Mucosa of stomach (tissue), 1 donor: ENCODE measurements around the gene TIMM10B.

Experiments used
- H3K27me3 ChIP-seq: one replicate; pipeline ENCODE4 v1.7.0; 2013; ENCODE audit warnings: mild to moderate bottlenecking, low read length; ENCODE audit not compliant: control insufficient read depth, insufficient read depth
- H3K36me3 ChIP-seq: one replicate; pipeline ENCODE4 v1.7.0; 2013; ENCODE audit warnings: low read length; ENCODE audit not compliant: control insufficient read depth, insufficient read depth
- H3K4me1 ChIP-seq: one replicate; pipeline ENCODE4 v1.7.0; 2013; ENCODE audit warnings: mild to moderate bottlenecking, low read length; ENCODE audit not compliant: control insufficient read depth, insufficient read depth
- H3K4me3 ChIP-seq: one replicate; pipeline ENCODE4 v1.7.0; 2013; ENCODE audit warnings: low read length
- H3K9ac ChIP-seq: one replicate; pipeline ENCODE4 v1.7.0; 2013; ENCODE audit warnings: mild to moderate bottlenecking, low read length, moderate library complexity
- H3K9me3 ChIP-seq: one replicate; pipeline ENCODE4 v1.7.0; 2013; ENCODE audit warnings: mild to moderate bottlenecking, low read length, moderate library complexity; ENCODE audit not compliant: control insufficient read depth
- donor health status: Pancreatic carcinoma.

The TIMM10B gene

DNA sequence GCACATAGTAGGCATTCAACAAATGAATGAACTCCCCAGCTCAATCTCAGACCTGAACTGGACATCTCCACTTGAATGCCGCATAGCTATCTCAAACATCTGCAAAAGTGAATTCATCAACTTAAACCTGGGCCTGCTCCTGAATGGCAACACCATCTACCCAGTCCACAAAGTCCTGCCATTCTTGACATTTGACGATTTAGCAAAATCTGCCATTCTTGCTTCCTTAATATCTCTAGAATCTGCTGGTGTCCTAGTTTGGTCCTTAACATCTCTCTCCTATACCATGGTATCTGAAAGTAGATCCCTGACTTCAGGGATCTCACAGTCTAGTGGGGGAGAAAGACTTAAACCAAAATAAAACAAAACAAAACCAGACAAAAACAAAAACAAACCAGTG is 28.1 kb upstream of the TIMM10B start:
- Histone ChIP-seq H3K4me3 (no peak overlapping the region), H3K27me3 (no peaks in the 10 kb centered on the region), H3K4me1 (no peaks in the 10 kb centered on the region), H3K36me3 (peaks cover 11% of the 10 kb centered on the region), H3K9ac (no peak overlapping the region), H3K9me3 (no peaks in the 10 kb centered on the region)

DNA sequence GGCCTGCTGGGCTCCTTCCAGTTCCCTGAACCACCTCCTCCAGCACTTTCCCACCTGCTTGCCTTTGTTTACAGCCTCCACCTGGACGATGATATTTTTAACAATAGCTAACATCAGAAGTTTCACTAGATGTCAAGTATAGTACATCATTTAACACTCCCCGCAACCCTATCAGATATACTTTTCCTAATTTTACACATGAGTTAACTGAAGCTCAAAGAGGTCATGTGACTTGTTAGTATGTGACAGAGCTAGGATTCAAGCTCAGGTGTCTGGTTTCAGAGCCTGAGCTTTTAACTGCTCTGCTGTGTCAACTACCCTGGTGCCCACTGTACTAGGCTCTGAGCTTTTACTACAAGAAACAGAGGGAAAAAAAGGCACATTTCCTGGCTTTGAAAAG is 26.2 kb upstream of the TIMM10B start:
- Histone ChIP-seq H3K36me3 (peaks cover 6% of the 10 kb centered on the region), H3K9ac (no peak overlapping the region), H3K9me3 (no peaks in the 10 kb centered on the region), H3K4me1 (no peaks in the 10 kb centered on the region), H3K27me3 (no peaks in the 10 kb centered on the region), H3K4me3 (no peak overlapping the region)

DNA sequence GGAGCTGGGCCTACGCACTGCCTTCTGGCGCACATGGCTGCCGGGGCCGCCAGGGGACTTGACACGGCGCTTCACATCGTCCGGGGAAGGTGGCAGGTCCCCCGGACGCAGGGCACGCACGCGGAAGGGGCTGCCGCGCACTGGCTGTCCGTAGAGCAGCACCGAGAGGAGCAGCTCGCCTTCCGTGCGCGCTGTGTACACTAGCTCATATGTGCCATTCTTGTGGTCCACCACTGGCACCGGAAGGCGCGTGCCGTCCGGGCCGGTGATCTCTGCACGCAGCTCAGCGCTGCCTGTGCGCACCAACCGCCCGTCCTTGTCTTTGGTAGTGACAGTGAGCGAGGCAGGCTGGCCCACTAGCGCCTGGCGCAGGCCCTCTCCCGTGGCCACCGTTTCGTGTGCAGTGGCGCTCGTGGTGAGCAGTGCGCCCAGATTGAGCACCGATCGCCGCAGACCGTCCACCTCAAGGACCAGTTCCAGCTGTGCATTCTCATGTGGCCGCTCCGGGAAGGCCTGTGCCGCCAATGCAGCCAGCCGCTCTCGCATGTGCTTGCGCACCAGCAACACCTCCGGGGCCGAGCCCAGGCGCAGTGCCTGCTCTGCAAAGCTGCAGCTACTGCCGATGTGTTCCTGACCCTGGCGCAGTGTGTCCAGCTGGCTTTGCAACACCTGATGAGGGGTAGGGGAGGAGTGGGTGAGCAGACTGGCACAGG is 24.8 kb upstream of the TIMM10B start:
- H3K4me1 ChIP-seq, result no peaks in the 10 kb centered on the region
- no peaks in the 10 kb centered on the region for H3K9me3 ChIP-seq
- no peak overlapping the region for H3K9ac ChIP-seq
- H3K27me3 ChIP-seq, result no peaks in the 10 kb centered on the region
- peaks cover 6% of the 10 kb centered on the region for H3K36me3 ChIP-seq
- no peak overlapping the region for H3K4me3 ChIP-seq

DNA sequence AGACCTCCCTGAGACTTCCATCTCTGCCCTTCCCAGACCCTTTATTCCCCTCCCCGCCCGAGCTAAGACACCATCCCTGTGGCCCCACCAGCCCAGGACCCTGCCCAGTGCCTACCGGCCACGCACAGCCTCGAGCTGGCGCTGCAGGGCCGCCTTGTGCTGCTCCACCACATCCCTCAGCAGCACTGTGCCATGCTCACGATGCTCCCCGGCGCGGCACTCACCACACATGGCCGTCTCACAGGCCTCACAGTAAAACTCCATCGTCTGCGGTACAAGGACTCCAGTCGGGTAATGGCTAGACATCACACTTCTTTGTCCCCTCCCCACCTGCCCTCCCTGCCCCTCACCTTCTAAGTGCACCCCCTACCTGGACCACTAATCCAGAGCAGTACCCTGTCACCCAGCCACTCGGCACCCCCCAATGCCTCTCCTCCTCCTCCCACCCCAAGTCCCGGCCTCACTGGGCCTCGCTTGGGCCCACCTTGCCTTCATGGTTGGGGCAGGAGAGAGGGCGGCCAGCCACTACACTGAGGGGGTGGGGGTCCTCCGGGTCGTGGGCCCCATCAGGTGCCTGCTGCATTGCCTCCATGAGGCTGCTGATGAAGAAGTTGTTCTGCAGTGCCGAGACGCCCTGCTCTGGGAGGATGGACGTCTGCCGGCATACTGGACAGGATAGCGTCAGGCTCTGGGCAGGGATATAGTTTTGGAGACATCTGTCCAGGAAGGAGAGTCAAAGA is 23.6 kb upstream of the TIMM10B start:
- no peak overlapping the region for H3K9ac ChIP-seq
- H3K9me3 ChIP-seq, result no peaks in the 10 kb centered on the region
- H3K4me3 ChIP-seq, result no peak overlapping the region
- H3K4me1 ChIP-seq, result no peaks in the 10 kb centered on the region
- H3K36me3 ChIP-seq, result peaks cover 6% of the 10 kb centered on the region
- no peaks in the 10 kb centered on the region for H3K27me3 ChIP-seq

DNA sequence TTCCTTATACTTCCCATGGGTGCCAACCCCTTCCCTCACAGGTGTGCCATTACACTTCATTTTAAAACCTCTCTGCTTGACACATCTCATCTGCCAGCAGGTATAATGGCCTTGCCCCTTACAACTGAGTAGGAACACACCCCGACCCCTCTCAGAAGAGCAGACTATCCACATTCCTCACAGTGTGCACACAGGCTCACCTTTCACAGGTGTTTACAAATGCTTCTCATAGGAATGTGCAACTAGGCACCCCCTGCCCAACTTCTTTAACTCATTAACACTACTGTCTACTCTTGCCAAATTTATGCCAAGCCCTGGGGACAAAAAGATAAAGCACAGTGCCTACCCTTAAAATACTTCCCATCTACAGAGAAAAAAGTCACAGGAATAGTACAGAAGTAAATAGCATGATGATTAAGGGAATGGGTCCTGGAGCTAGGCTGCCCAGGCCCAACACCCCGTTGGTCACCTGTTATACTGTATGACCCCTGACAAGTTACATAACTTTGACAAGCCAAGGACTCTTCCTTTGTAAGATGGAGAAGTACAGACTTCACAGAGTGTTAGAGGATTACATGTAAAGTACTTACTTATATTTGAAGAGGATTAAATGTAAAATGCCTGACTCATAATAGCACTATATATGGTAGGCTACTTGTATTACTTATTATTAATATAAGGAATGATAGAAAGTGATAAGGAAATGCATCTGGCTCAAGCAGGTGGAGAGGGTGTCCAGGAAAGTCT is 22.8 kb upstream of the TIMM10B start:
- no peaks in the 10 kb centered on the region for H3K27me3 ChIP-seq
- H3K9ac ChIP-seq, result no peak overlapping the region
- peaks cover 6% of the 10 kb centered on the region for H3K36me3 ChIP-seq
- H3K4me1 ChIP-seq, result no peaks in the 10 kb centered on the region
- no peak overlapping the region for H3K4me3 ChIP-seq
- no peaks in the 10 kb centered on the region for H3K9me3 ChIP-seq

DNA sequence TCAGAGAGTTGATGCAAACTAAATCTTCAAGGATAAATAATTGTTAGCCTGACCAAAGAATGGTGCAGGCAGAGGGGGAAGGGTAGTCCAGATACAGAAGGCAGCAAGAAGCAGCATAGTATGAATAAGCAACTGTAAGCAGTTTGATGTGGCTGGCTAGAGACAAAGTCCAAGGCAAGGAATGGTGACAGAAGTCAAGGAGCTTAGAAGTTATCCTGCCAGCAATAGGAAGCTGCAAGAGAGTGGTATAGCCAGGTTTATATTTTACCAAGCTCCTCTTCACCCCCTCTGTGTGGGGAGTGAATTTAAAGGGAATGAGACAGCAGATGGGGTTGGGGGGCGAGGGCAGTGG is 22.2 kb upstream of the TIMM10B start:
- H3K27me3 ChIP-seq, result no peaks in the 10 kb centered on the region
- no peaks in the 10 kb centered on the region for H3K4me1 ChIP-seq
- H3K4me3 ChIP-seq, result no peak overlapping the region
- H3K36me3 ChIP-seq, result peaks cover 6% of the 10 kb centered on the region
- no peaks in the 10 kb centered on the region for H3K9me3 ChIP-seq
- no peak overlapping the region for H3K9ac ChIP-seq

DNA sequence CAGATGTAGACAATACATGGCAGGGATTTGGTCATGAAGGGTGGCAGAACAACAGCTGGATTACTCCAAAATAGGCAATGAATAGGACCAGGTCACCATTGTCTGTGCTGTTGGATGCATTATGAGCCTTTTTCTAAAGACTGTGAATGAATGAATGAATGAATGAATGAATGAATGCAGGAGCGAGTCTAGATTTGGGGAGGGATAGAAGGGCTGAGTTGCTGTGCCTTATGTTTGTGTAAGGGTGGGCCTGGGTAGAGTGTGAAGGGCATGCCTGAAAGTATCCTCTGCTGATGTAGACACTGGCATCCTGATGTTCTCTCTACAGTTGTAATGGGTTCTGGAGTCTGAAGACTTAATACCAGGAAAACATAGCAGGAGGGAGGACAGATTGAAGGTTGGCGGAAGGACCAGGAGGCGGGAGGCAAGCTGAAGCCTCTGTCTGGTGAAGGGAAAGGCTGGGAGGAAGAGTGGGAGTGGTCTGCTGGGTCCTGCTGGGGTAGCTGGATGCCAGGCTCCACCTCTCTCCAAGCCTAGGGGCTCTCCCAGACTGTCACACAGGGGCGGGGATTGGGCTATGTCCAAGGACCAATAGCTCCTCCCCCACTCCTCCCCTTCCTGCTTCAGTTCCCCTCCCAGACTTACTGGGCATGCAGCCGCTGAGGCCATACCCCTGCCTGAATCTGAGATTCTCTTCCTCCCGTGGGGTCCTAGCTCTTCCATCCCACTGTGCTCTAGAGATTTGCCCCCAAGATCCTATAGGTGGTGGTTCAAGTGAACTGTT is 12.4 kb upstream of the TIMM10B start:
- Histone ChIP-seq H3K4me1 (peaks cover 19% of the 10 kb centered on the region), H3K36me3 (no peaks in the 10 kb centered on the region), H3K9me3 (no peaks in the 10 kb centered on the region), H3K27me3 (no peaks in the 10 kb centered on the region), H3K9ac (peak overlapping the region; percentile 22), H3K4me3 (no peak overlapping the region)

DNA sequence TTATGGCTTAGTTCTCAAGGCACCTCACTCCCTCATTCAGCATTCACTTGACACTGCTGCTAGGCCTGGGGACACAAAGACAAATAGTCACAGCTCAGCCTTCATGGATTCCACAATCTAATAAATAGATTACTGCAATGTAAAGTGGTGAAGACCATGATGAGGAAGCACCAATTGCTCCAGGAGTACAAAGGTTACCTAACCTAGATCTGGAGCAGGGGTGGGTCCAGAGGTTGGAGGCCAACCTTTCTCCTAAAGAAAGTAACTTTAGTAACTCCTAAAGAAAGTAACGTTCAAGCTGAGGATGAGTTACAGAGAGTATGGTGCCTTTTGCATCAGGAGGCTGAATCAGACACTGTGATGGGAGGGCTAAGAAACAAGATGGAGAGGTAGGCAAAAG is 11.7 kb upstream of the TIMM10B start:
- Histone ChIP-seq H3K36me3 (no peaks in the 10 kb centered on the region), H3K9me3 (no peaks in the 10 kb centered on the region), H3K27me3 (no peaks in the 10 kb centered on the region), H3K4me3 (no peak overlapping the region), H3K4me1 (peaks cover 25% of the 10 kb centered on the region), H3K9ac (peak overlapping the region; percentile 22)

DNA sequence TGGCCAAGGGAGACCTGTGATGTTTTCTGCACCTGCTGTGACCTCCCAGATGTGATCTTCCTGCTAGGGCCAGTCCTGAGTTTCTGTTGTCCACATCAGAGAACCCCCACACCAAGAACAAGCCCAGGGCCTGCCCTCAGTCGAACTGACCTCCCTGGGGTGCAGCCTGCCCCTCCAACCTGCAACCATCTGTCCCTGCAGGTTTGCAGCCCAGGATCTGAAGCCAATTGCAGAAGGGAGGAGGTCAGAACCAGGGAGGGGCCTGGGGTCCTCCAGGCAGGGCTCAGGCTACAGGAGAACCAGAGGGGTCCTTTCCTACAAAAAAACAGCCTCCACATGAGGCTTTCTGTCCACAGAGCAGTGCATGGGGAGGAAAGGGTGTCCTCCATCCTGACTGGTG is 8.4 kb upstream of the TIMM10B start:
- H3K9me3 ChIP-seq, result no peaks in the 10 kb centered on the region
- H3K27me3 ChIP-seq, result no peaks in the 10 kb centered on the region
- peaks cover 9% of the 10 kb centered on the region for H3K36me3 ChIP-seq
- peaks cover 57% of the 10 kb centered on the region for H3K4me1 ChIP-seq
- no peak overlapping the region for H3K4me3 ChIP-seq
- peak overlapping the region; percentile 44 for H3K9ac ChIP-seq

DNA sequence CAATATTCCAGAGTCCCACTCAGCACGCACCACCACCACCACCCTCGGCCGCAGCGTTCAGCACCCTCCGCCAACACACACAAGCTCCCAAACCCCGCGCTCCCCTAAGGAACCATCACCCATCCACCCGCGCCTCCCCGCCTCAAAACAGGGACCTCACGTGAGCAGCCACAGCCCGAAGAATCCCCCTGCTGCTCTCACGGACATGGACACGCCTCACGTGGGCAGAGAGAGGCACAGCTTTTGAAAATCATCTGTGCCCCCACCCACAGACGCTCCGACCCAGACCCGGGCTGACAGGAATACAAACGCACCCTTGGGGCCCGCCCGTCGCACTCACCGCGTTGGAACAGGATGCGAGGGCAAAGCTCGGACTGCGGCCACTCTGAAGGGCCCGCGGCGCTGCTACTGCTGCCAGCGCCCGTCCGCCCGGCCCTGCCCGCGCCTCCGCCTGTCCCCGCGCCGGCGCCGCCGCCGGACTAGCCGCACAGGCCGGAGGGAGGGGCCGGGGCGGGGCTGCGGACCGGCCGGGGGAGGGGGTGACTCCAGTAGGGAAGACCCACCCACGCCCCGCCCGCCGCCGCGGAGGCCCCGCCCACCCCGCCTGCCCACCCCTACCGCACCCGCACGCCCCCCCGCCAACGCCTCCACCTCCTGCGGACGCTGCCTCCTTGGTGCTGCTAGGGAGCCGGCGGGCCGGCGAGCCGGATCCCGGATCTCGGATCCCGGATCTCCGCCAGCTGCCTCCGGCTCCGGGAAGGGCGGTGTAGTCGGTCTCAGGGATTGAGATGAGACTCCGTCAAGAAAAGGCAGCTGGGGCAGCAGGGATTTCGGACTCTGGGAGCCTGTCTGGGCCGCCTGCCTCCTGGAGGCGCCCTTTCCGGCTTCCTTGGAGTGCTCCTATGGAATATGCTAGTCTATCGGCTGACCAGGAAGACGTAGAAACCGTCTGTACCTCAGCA is 7.6 kb upstream of the TIMM10B start, which contains the start of gene TRIM3:
TRIM3 (minus strand) TSS at position 491 of the 962 bp plus-strand sequence. CDS start 8,246 bp downstream, outside the sequence.
- H3K4me1 ChIP-seq, result peaks cover 57% of the 10 kb centered on the region
- H3K9ac ChIP-seq, result peak within 1 kb of the TSS; percentile 88
- peak within 1 kb of the TSS; percentile 52 for H3K4me3 ChIP-seq
- peaks cover 9% of the 10 kb centered on the region for H3K36me3 ChIP-seq
- no peaks in the 10 kb centered on the region for H3K27me3 ChIP-seq
- H3K9me3 ChIP-seq, result no peaks in the 10 kb centered on the region

DNA sequence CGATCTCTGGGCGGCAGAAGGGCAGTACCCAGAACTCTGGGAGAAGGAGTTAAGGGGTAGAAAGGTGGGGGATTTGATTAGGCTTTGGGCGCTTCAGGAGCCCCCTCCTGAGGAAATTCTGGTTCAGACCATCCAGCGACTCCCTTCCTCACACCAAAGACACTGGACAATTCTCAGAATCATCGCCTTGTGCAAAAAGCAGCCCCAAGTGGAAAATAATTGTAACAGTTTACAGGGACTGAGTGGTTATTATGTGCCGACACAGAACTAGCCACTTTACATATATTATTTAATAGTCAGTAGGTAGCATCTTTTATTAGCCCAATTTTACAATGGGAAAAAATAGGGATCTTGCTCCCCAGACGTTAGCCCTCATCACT is 6.9 kb upstream of the TIMM10B start:
- no peaks in the 10 kb centered on the region for H3K27me3 ChIP-seq
- peaks cover 9% of the 10 kb centered on the region for H3K36me3 ChIP-seq
- H3K4me1 ChIP-seq, result peaks cover 54% of the 10 kb centered on the region
- H3K9ac ChIP-seq, result peak overlapping the region; percentile 88
- no peaks in the 10 kb centered on the region for H3K9me3 ChIP-seq
- peak overlapping the region; percentile 52 for H3K4me3 ChIP-seq
